Uterus (tissue), 2 donors: ENCODE data around the gene VTCN1.

Source experiments
- CTCF ChIP-seq, 4 experiments: fragments of 200-600 bp in 2 of 4; fragments of 450-650 bp in 2 of 4; sonication (generic) in 2 of 4; IDR thresholded peaks; one replicate each; pipeline ENCODE4 v1.5.1; 2016 to 2019; ENCODE audit warnings: antibody characterized with exemption in 4 of 4, mild to moderate bottlenecking in 2 of 4, moderate library complexity in 1 of 4
- POLR2A ChIP-seq, 2 donors: fragments of 450-650 bp; IDR thresholded peaks; one replicate each; pipeline ENCODE4 v1.6.1; 2016; ENCODE audit warnings: antibody characterized with exemption in 2 of 2, mild to moderate bottlenecking in 1 of 2, moderate library complexity in 1 of 2

DNA sequence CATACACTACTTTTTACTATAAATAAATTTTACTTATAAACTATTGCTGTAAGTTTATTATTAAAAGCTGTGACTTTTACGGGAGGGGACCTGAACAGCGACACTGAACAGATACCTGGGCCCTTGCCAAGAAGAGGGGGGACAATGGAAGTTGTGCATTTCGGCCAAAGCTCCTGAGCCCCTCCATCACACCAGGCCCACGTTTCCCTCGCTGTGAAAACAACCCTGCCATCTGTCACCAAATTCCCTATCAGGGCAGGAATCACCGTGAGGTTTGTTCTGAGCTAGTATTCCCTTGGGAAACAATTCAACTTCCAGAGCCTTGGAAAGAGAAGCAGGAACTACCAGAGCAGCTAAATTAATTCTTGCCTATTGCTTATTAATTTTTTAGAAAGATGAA, 37.0 kb downstream of the VTCN1 start:
- TF ChIP-seq POLR2A (IDR thresholded peaks at IDR 0.05) (no peak), CTCF (IDR thresholded peaks at IDR 0.05) (no peak)
